ENCODE data around the gene CDHR5.

Gene CDHR5

GRCh38 chr11:643849-644738 lies 19.3 kb upstream of the CDHR5 start:
- DNase-seq = no peak

DNA sequence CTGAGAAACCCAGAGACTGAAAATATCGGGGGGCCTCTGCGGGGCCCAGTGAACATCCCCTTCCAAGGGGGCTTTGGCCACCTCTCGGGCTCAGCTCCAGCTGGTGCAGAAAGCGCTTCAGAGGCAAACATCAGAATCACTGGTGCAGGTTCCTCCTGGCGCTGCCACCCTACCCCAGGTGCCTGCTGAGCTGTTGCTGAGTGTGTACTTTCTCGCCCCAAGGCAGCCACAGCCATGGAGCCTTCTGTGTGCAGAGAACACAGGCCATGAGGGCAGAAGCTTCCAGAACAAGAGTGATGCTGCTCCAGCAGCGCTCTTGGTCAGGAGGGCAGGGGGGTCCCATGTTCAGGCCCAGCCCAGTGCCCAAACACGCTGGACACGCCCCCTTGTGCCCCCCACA lies 18.6 kb upstream of the CDHR5 start:
- DNase-seq = no peak

- no peak for DNase-seq
Observed at GRCh38 chr11:641806-642370, 17.1 kb upstream of the CDHR5 start.

GRCh38 chr11:640021-640706 lies 15.4 kb upstream of the CDHR5 start:
- peak; percentile 26 for DNase-seq

- DNase-seq = peak; percentile 22
Observed at GRCh38 chr11:639332-639955, 14.7 kb upstream of the CDHR5 start.

DNA sequence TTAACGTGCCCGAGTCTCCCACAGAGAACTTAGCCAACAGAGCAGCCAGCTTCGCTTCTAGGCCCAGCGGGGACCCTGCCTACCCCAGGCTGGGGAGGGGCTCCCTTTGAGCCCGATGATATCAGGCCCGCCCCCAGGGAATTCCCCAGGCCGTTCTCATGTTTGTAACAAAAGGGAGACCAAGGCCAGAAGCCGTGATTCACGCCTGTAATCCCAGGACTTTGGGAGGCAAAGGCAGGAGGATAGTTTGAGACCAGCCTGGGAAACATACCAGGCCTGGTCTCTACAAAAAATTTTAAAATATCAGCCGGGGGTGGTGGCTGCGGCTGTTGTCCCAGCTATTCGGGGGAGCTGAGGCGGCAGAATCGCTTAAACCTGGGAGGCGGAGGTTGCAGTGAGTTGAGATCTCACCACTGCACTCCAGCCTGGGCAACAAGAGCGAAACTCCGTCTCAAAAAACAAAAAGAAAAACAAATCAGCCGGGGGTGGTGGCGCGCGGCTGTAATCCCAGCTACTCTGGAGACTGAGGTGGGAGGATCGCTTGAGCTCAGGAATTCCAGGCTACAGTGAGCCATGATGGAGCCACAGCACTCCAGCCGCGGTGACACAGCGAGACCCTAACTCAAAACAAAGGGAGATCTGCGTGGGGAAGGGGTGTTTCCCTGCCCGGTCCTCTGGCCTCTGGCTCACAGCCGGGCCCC lies 14.0 kb upstream of the CDHR5 start:
- no peak for DNase-seq

DNA sequence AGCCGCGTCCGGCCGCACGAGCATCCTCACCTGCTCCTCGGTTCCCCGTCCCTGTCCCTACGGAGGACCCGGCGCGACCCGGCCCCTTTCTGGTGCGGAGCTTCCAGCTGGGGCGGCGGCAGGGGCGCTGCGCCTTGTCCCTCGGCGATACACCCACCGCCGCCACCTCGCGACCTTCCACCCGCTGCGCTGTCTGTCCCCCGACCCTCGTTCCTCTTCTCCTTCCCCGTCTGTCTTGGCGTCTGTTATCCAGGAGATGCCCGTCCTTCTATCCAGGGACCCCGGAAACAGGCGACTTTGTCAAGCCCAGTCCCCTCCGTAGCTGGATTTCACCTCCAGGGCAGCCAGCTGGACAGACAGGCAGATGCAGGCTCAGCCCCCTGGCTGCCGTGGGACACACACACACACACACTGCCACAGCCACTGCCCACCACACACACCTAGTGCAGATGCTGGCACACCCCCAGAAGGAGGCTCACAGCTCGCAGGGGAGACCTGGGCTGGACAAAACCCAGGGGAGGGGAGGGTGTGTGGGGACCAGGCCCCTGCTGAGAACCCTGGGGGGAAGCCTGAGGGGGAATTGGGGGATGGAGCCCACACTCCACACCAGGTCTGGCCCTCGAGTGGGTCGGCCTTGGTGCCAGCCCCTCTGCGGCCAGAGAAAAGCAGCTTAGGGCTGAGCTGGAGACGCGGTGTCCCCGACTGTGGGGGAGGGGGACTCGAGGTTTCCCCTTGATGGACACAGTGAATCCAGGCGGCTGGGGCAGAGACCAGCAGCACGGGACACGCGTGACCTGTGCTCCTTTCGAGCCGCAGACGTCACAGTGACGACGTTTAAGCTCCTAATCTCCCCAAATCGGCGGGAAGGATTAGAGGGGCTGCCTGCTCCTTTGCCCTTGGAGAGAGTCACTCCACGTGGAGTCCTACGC lies 13.1 kb upstream of the CDHR5 start:
- DNase-seq = no peak

GRCh38 chr11:637333-637592 lies 12.5 kb upstream of the CDHR5 start:
- DNase-seq = no peak

- DNase-seq = no peak
Observed at GRCh38 chr11:636511-637332, 12.0 kb upstream of the CDHR5 start, which contains the start of gene DRD4. Gene DRD4, plus strand, starts transcription at chr11:637269. Its CDS starts 36 bp downstream, at chr11:637305.

GRCh38 chr11:635945-636510 lies 11.3 kb upstream of the CDHR5 start:
- DNase-seq = no peak

DNA sequence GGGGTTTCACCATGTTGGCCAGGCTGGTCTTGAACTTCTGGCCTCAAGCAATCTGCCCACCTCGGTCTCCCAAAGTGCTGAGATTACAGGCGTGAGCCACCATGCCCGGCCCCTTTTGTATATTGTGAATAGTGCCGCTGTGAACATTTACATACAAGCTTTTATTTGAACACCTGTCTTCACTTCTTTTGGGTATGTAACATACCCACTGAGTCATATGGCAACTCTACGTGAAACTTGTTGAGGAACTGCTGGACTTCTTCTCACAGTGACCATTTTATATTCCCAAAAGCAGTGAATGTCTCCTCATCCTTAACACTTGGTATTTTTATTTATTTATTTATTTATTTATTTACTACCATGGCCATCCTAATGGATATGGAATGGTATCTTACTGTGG lies 6.1 kb upstream of the CDHR5 start:
- no peak for DNase-seq

DNA sequence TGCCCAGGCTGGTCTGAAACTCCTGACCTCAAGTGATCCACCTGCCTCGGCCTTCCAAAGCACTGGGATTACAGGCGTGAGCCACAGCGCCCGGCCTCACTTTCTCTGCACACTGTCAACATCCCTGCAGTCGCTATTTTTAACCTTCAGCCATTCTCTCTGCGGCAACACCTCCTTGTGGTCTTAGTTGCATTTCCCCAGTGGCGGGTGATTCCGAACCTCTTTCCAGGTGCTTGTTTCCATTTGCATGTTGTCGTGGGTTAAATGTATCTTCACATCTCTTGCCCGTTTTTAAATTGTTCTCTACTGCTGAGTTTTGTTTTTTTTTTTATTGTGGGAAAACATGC lies 4.5 kb upstream of the CDHR5 start:
- no peak for DNase-seq

DNA sequence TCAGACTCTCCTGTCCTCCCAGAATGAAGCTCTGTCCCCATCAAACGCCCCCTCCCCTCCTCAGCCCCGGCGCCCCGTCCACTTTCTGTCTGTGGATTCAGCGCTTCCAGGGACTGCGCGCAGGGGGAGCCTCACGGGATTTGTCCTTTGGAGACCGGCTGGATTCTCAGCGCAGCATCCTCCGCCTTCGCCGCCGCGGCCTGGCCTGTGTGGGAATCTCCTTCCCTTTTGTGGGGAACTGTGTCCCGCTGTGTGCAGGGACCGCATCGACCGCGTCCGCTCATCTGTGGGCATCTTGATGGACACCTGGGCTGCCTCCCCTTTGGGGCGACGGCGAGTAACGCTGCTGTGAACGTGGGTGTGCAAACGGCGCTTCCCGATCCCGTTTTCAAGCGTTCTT lies 3.3 kb upstream of the CDHR5 start:
- DNase-seq = no peak

DNA sequence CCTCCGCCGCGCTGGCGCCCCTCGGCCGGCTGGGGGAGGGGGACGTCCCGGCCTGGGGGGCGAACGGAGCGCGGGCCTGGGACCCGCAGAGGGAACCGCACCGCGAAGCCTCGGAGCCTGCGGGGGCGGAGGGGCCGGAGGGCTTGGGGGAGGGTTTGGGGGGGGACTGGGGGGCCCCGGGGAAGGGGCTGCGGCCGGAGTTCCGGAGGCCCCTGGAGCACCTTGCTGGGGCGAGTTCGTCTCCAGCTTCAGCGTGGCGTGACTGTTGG lies 2.5 kb upstream of the CDHR5 start:
- no peak for DNase-seq

DNA sequence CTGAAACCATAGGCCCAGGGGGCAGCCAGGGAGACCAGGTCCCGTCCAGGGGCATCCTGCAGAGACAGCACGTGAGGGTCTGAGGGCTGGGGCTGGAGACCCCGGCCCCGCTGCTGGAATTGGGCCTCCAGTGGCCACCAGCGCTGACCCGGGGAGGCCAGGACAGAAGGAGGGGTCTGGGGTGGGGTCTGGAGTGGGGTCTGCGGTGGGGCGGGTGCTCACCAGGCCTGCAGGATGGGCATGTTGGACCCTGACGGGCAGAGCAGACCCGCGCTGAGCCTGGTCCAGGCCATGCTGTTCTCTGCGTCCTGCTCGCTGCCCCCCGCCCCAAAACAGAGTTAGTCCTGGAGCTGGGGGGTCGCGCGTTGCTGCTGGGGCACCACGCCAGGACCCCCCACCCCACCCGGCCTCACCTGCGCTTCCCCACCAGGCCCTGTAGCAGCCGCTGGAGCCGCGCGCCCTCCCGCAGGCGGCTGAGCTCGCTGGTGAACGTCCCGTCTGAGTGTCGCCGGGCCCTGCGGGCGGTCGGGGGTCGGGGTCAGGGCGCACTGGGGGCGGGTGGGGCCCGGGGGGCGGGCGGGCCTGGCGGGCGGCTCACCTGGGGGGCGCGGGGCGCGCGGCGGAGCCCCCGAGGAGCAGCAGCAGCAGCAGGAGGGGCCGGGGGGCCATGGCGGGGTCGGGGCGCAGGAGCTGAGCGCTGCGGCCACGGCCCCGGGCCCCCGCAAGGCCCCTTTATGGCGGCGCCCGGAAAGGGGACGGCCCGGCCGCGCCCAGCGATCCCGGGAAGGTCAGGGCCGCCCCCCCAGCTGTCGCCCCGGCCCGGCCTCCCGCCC lies 1.9 kb upstream of the CDHR5 start, which contains the start of gene SCT:
Gene SCT, minus strand, starts transcription at position 707 of the 833 bp plus-strand sequence. Its CDS starts 38 bp downstream, at position 669.
- no peak for DNase-seq

- DNase-seq = no peak
Observed at GRCh38 chr11:625636-626268, 997 bp upstream of the CDHR5 start.

DNA sequence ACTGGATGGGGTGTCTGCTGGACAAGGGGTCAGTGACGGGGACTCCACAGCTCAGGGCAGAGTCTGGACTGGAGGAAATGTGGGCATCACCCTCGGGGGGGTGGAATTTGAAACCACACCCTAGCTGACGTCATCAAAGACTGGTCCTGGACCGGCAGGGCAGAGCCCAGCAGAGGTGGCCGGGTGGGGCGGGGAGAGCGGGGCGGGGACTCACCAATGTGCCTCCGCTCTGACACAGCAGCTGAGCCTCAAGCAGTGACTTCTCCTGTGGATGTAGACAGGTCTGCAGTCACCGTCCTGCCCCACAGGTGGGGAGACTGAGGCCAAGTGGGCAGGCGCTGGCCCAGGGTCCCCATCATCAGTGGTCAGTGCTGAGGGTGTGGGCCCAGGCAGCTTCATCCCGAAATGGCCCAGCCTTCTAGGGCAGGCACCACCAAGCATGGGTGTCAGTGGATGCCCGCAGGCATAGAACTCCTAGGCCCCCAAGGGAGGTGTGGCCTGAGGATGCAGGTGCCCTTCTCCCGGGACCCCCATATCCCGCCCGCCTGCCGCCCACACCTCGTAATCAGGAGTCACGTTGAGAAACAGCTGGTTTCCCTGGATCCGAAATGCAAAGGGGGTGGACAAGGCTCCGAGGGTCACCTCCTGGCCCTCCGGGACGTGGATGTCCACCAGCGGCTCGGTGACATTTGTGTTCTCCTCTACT lies 603 bp downstream of the CDHR5 start:
- no peak for DNase-seq

DNA sequence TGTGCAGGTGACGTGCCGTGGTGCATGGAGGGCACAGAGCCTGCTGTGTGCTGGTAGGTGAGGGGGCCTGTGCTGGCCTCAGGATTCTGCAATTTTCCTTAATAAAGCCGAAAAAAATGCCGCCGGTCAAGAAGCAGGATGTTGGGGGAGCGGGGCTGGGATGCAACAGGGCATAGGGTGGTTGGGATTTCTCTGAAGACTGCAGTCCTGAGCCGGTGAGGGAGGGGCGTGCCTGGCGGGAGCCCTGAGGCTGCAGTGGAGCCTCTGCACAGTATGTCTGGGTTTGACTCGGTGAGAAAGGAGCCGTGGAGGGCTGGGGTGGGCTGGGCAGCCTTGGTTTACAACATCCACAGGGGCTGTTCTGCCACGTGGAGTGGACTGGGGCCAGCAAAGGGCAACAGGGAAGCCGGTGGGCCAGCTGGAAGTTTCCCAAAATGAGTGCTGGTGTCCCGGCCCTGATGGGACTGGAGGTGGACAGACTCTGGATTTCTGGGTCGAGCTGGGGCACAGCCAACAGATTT lies 1.3 kb downstream of the CDHR5 start:
- no peak for DNase-seq

DNA sequence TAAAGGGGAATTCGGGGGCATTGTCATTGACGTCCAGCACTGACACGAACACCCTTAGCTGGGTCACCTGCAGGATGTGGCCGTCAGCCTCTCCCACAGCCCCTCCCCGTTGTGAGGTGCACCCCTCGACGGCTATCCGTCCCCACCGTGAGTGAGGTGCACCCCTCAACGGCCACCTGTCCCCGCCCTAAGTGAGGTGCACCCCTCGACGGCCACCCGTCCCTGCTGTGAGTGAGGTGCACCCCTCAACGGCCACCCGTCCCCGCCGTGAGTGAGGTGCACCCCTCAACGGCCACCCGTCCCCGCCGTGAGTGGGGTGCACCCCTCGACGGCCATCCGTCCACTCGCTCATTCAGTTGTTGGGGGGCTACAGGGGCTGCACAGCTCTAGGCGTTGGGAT lies 2.9 kb downstream of the CDHR5 start:
- no peak for DNase-seq
